ENCODE data around the gene TPH2.

TPH2 gene

GRCh38 chr12:72037006-72037795, 98.6 kb downstream of the TPH2 start:
- TF ChIP-seq TAF1 (IDR thresholded peaks at IDR 0.05; ENCODE audit: borderline replicate concordance, insufficient read depth, low read length) (no peak), SIN3A (IDR thresholded peaks at IDR 0.05; ENCODE audit: borderline replicate concordance, insufficient read depth, low read length) (no peak), REST (IDR thresholded peaks at IDR 0.05; ENCODE audit: insufficient read depth in 1 of 2, low read depth in 2 of 2, low read length in 2 of 2) (no peak), FOXP2 (optimal IDR thresholded peaks at IDR 0.05; ENCODE audit: borderline replicate concordance, extremely low read depth, extremely low read length, insufficient read depth) (no peak), POLR2AphosphoS5 (IDR thresholded peaks at IDR 0.05; ENCODE audit: low read depth, low read length) (no peak)

DNA sequence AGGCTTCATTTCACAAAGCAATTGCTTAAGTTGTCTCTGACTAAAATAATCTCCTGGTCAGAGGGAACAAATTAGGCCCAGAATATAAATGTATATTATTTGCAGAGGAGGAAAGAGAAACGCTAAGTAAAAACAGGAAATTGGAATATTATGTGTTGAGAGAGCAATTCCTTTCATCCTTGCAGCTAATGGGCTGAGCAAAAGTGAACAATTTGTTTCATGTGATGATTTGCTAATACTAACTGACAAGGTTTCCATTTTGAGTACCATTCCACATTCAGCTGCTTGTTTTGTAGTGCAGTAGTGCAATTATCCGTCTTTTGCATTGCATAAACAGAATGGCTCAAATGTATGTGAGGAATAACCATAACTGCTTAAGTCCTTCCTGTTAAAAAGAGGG, 103.2 kb downstream of the TPH2 start:
- TF ChIP-seq REST (IDR thresholded peaks at IDR 0.05; ENCODE audit: insufficient read depth in 1 of 2, low read depth in 2 of 2, low read length in 2 of 2) = no peak
- TF ChIP-seq POLR2AphosphoS5 (IDR thresholded peaks at IDR 0.05; ENCODE audit: low read depth, low read length) = no peak
- TF ChIP-seq FOXP2 (optimal IDR thresholded peaks at IDR 0.05; ENCODE audit: borderline replicate concordance, extremely low read depth, extremely low read length, insufficient read depth) = no peak
- no peak for TF ChIP-seq TAF1 (IDR thresholded peaks at IDR 0.05; ENCODE audit: borderline replicate concordance, insufficient read depth, low read length)
- TF ChIP-seq SIN3A (IDR thresholded peaks at IDR 0.05; ENCODE audit: borderline replicate concordance, insufficient read depth, low read length) = no peak

GRCh38 chr12:72053604-72054003, 115.0 kb downstream of the TPH2 start:
- TF ChIP-seq POLR2AphosphoS5 (IDR thresholded peaks at IDR 0.05; ENCODE audit: low read depth, low read length) (no peak), TAF1 (IDR thresholded peaks at IDR 0.05; ENCODE audit: borderline replicate concordance, insufficient read depth, low read length) (no peak), REST (IDR thresholded peaks at IDR 0.05; ENCODE audit: insufficient read depth in 1 of 2, low read depth in 2 of 2, low read length in 2 of 2) (no peak), SIN3A (IDR thresholded peaks at IDR 0.05; ENCODE audit: borderline replicate concordance, insufficient read depth, low read length) (no peak), FOXP2 (optimal IDR thresholded peaks at IDR 0.05; ENCODE audit: borderline replicate concordance, extremely low read depth, extremely low read length, insufficient read depth) (no peak)

GRCh38 chr12:72054511-72054910, 115.9 kb downstream of the TPH2 start:
- no peak for TF ChIP-seq SIN3A (IDR thresholded peaks at IDR 0.05; ENCODE audit: borderline replicate concordance, insufficient read depth, low read length)
- no peak for TF ChIP-seq REST (IDR thresholded peaks at IDR 0.05; ENCODE audit: insufficient read depth in 1 of 2, low read depth in 2 of 2, low read length in 2 of 2)
- TF ChIP-seq TAF1 (IDR thresholded peaks at IDR 0.05; ENCODE audit: borderline replicate concordance, insufficient read depth, low read length) = no peak
- no peak for TF ChIP-seq FOXP2 (optimal IDR thresholded peaks at IDR 0.05; ENCODE audit: borderline replicate concordance, extremely low read depth, extremely low read length, insufficient read depth)
- TF ChIP-seq POLR2AphosphoS5 (IDR thresholded peaks at IDR 0.05; ENCODE audit: low read depth, low read length) = no peak

Measured in PFSK-1 (cell line).